GM19328 (cell line): Measurements from ENCODE around the gene ARRDC1.

Experiments used
- ATAC-seq: cut with Tn5 transposase; IDR thresholded peaks from one replicate; pipeline ENCODE4 v1.9.1; 2021; ENCODE audit warnings: mild to moderate bottlenecking, moderate library complexity; ENCODE audit not compliant: unreplicated experiment

Gene ARRDC1

GRCh38 chr9:137638680-137639079 lies 33.2 kb downstream of the ARRDC1 start:
- ATAC-seq: no peak

GRCh38 chr9:137639303-137640051 lies 34.0 kb downstream of the ARRDC1 start:
- ATAC-seq: no peak

GRCh38 chr9:137640862-137641261 lies 35.4 kb downstream of the ARRDC1 start:
- no peak for ATAC-seq

GRCh38 chr9:137642118-137642601 lies 36.7 kb downstream of the ARRDC1 start:
- no peak for ATAC-seq

- ATAC-seq: no peak
Measured at GRCh38 chr9:137642892-137643291, 37.4 kb downstream of the ARRDC1 start.

- no peak for ATAC-seq
Measured at GRCh38 chr9:137643921-137644320, 38.4 kb downstream of the ARRDC1 start.

- ATAC-seq: no peak
Measured at GRCh38 chr9:137645211-137645610, 39.7 kb downstream of the ARRDC1 start.

GRCh38 chr9:137646341-137646740 lies 40.9 kb downstream of the ARRDC1 start:
- no peak for ATAC-seq

- no peak for ATAC-seq
Measured at GRCh38 chr9:137647096-137647714, 41.7 kb downstream of the ARRDC1 start.

GRCh38 chr9:137648396-137648795 lies 42.9 kb downstream of the ARRDC1 start:
- ATAC-seq: no peak

GRCh38 chr9:137649553-137649952 lies 44.1 kb downstream of the ARRDC1 start:
- no peak for ATAC-seq

- ATAC-seq: no peak
Measured at GRCh38 chr9:137650259-137650658, 44.8 kb downstream of the ARRDC1 start.

- ATAC-seq: no peak
Measured at GRCh38 chr9:137650779-137651178, 45.3 kb downstream of the ARRDC1 start.

- ATAC-seq: no peak
Measured at GRCh38 chr9:137656416-137656815, 50.9 kb downstream of the ARRDC1 start.

- no peak for ATAC-seq
Measured at GRCh38 chr9:137657606-137658005, 52.1 kb downstream of the ARRDC1 start.

GRCh38 chr9:137658781-137659180 lies 53.3 kb downstream of the ARRDC1 start:
- no peak for ATAC-seq

GRCh38 chr9:137660144-137660543 lies 54.7 kb downstream of the ARRDC1 start:
- no peak for ATAC-seq

GRCh38 chr9:137663584-137663983 lies 58.1 kb downstream of the ARRDC1 start:
- ATAC-seq: no peak

- no peak for ATAC-seq
Measured at GRCh38 chr9:137664676-137665075, 59.2 kb downstream of the ARRDC1 start.
